Measurements from ENCODE around the gene NBEA.

NBEA gene

DNA sequence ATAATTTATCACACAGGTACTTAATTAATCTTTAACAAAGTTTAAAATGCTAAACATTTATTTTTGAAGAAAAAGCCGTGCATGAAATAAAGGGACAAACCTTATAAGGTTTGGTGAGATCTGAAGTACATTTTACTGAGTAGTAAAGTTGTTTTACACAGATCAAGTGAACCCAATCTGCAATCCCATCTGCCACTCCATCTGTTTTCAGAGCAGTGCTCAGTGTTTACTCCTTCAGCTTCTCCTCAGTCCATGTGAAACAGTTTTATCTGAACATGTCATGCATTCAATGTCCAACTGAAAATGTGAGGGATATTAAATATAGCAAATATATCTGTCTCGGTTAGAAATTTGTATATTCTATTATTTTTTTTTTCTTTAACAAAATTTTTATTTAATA is 367.6 kb downstream of the NBEA start:
- TF ChIP-seq, protein P1, sequence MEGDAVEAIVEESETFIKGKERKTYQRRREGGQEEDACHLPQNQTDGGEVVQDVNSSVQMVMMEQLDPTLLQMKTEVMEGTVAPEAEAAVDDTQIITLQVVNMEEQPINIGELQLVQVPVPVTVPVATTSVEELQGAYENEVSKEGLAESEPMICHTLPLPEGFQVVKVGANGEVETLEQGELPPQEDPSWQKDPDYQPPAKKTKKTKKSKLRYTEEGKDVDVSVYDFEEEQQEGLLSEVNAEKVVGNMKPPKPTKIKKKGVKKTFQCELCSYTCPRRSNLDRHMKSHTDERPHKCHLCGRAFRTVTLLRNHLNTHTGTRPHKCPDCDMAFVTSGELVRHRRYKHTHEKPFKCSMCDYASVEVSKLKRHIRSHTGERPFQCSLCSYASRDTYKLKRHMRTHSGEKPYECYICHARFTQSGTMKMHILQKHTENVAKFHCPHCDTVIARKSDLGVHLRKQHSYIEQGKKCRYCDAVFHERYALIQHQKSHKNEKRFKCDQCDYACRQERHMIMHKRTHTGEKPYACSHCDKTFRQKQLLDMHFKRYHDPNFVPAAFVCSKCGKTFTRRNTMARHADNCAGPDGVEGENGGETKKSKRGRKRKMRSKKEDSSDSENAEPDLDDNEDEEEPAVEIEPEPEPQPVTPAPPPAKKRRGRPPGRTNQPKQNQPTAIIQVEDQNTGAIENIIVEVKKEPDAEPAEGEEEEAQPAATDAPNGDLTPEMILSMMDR (IDR thresholded peaks at IDR 0.05; ENCODE audit: low read depth, low read length): no peak
- DNase-seq (ENCODE audit: low read depth in 2 of 2): no peak
- H3K4me3 ChIP-seq (replicated peaks in 1 of 2; ENCODE audit: low read depth in 2 of 2, low read length in 2 of 2): no peak overlapping the region

DNA sequence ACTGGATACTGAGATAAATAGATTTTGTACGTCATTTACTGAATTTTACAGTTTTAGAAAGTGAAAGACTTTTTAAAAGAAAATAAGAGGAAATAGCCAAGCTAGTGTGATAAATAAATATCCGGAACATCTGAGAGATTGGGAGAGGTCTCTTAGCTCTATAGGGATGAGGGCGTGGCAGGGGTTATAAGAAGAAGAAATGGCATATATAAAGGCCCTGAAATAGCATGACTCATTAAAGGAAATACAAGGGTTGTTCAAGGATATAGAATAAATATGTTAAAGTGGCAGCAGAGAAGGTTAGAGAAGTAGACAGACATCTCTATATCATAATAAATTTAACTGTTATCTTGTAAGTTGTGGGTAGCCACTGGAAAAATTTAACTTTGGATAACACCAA is 390.1 kb downstream of the NBEA start:
- TF ChIP-seq, protein P1 (IDR thresholded peaks at IDR 0.05; ENCODE audit: low read depth, low read length): no peak
- no peak for DNase-seq (ENCODE audit: low read depth in 2 of 2)
- H3K4me3 ChIP-seq (replicated peaks in 1 of 2; ENCODE audit: low read depth in 2 of 2, low read length in 2 of 2): no peak overlapping the region

DNA sequence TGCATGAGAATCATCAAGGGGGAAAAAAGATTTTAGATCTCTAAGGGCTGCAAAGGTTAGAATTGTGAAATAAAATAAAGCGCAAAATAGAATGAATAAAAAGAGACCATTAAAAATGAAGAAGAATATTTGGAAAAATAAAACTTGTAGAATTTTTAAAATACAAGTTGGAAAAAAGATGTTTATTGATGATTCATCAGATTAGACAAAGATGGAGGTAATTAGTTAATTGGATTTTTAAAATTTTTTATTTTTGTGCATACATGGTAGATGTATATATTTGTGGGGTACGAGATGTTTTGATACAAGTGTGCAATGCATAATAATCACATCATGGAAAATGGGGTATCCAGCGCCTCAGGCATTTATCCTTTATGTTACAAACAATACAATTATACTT is 391.1 kb downstream of the NBEA start:
- TF ChIP-seq, protein P1 (IDR thresholded peaks at IDR 0.05; ENCODE audit: low read depth, low read length): no peak
- DNase-seq (ENCODE audit: low read depth in 2 of 2): no peak

DNA sequence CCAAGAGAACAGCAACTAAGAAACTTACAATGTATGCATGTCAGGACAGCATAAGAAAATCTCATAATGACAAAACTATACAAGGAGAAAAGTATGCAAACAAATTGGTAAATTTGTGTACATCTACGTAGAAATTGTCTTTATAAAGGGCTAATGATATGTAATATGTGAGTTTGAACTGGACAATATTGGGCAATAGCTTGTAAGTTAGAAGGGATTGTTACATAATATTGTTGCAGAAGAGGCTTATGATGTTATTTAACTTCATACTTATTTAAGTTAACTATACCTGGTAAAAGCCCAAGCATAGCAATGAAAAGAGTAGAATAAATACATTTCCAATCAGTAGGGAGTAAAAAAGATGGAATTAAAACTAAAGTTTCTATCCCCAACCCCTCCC is 400.4 kb downstream of the NBEA start:
- TF ChIP-seq, protein P1 (IDR thresholded peaks at IDR 0.05; ENCODE audit: low read depth, low read length): no peak
- DNase-seq (ENCODE audit: low read depth in 2 of 2): no peak
- no peak overlapping the region for H3K4me3 ChIP-seq (replicated peaks in 1 of 2; ENCODE audit: low read depth in 2 of 2, low read length in 2 of 2)

More for the DNA sequence above, 391.1 kb downstream of the NBEA start:
- H3K4me3 ChIP-seq (replicated peaks in 1 of 2; ENCODE audit: low read depth in 2 of 2, low read length in 2 of 2): no peak overlapping the region

DNA sequence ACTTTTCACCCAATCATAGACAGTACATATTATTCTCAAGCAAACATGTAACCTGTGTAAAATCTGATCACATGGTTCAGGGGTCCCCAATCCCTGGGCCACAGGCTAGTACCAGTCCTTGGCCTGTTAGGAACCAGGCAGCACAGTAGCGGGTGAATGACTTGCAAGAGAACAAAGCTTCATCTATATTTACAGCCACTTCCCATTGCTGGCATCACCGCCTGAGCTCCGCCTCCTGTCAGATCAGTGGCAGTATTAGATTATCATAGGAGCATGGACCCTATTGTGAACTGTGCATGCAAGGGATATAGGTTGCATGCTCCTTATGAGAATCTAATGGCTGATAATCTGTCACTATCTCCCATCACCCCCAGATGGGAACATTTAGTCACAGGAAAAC is 401.3 kb downstream of the NBEA start:
- DNase-seq (ENCODE audit: low read depth in 2 of 2): no peak
- TF ChIP-seq, protein P1 (IDR thresholded peaks at IDR 0.05; ENCODE audit: low read depth, low read length): no peak
- H3K4me3 ChIP-seq (replicated peaks in 1 of 2; ENCODE audit: low read depth in 2 of 2, low read length in 2 of 2): no peak overlapping the region

DNA sequence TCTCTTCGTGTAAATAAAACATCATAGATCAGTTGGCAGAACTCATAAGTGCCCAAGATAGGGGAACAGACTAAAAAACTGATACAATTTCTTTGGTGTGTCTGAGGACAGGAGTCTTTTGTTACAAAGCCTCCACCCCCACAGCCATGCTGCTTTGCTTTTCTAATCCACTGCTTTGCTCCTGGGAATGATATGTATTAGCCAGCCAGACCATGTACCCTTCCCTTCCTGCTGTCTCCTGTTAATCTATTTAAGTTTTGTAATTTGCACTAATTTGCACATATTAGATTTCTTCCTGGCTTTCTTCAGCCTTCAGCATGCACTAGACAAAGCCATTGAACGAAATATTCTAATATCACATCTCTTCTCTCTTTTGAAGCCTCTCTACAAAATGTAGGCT is 403.9 kb downstream of the NBEA start:
- TF ChIP-seq, protein P1 (IDR thresholded peaks at IDR 0.05; ENCODE audit: low read depth, low read length): no peak
- H3K4me3 ChIP-seq (replicated peaks in 1 of 2; ENCODE audit: low read depth in 2 of 2, low read length in 2 of 2): no peak overlapping the region
- DNase-seq (ENCODE audit: low read depth in 2 of 2): no peak

DNA sequence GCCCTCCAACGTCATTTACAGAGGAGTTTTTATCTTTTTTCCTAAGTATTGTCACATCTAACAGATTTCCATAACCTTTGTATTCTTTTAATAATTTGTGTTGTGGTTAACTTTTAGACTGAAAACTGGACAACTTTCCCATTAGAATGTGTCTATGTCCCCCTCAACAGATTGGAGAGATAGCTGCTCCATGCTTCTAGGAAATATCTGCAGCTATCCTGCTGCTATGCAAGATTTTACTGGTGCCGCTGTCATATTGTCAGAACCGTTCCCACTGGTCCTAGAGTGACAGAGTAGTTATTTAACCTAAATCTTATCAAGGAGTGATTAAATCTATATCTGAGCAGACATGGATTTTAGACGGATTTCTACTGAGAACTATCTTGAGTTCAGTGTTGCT is 404.4 kb downstream of the NBEA start:
- DNase-seq (ENCODE audit: low read depth in 2 of 2): no peak
- TF ChIP-seq, protein P1 (IDR thresholded peaks at IDR 0.05; ENCODE audit: low read depth, low read length): no peak
- no peak overlapping the region for H3K4me3 ChIP-seq (replicated peaks in 1 of 2; ENCODE audit: low read depth in 2 of 2, low read length in 2 of 2)

Measured in cardiac fibroblast (primary cell).